GM12878 (cell line): ENCODE results near the gene CHRDL1. TPM values are rescaled to one million over a fixed set of nuclear protein-coding genes. Genes with fewer than 3 reads are reported as not detected.

Experiments
- ATAC-seq: fragments of 200-7000 bp; cut with Tn5 transposase; 3 replicates; pipeline ENCODE4 v1.9.1; 2020; ENCODE audit warnings: mild to moderate bottlenecking, moderate library complexity
- BruUV-seq: library from RNA; stranded (reverse); fragments of 400-500 nt; replicated peaks from 2 replicates; lab custom pipeline; 2021; lab: Mats Ljungman, UMichigan
- CTCF ChIA-PET: fragments of 300-600 bp; sonication (Branson Sonifier 250); formaldehyde crosslinking; extraction: SDS; loops from one replicate; lab custom pipeline; 2021; ENCODE audit warnings: inconsistent platforms; lab: Yijun Ruan, JAX
- POLR2A ChIA-PET: fragments of 350-600 bp; formaldehyde crosslinking; extraction: SDS; loops from one replicate; lab custom pipeline; 2021; ENCODE audit warnings: inconsistent platforms; lab: Charles Lee
- RAD21 ChIA-PET: fragments of 300-600 bp; sonication (Branson Sonifier 250); formaldehyde crosslinking; loops from one replicate; lab custom pipeline; 2023; ENCODE audit warnings: antibody characterized with exemption; ENCODE audit not compliant: unreplicated experiment; lab: Charles Lee
- SMC1A ChIA-PET: fragments of 300-600 bp; sonication (Branson Sonifier 250); formaldehyde crosslinking; loops from one replicate; lab custom pipeline; 2023; ENCODE audit not compliant: unreplicated experiment, uncharacterized antibody; lab: Charles Lee
- DNase-seq: peaks from one replicate; pipeline ENCODE4 v3.0.0-alpha.2; 2011; ENCODE audit warnings: low read depth, low spot score
- FAIRE-seq: peaks from 3 replicates; lab custom pipeline; 2011; peaks lifted over from hg19 to GRCh38; lab: Jason Lieb, UNC
- H2AFZ ChIP-seq: 2 replicates; pipeline ENCODE4 v1.6.0; 2011; ENCODE audit warnings: low read depth, low read length, control low read depth; ENCODE audit not compliant: control insufficient read depth
- H3K27ac ChIP-seq: 2 replicates; pipeline ENCODE4 v1.5.1; 2011; ENCODE audit warnings: control low read depth; ENCODE audit not compliant: control insufficient read depth, insufficient read depth
- H3K27me3 ChIP-seq, 2 experiments: replicated peaks in 1 of 2; 2 replicates each; pipeline versions ENCODE4 v1.6.0 to v1.6.1; 2011; ENCODE audit warnings: low read length in 1 of 2; ENCODE audit not compliant: control insufficient read depth in 2 of 2, insufficient read depth in 2 of 2
- H3K36me3 ChIP-seq, 2 experiments: 2 replicates each; pipeline ENCODE4 v1.5.1; 2011; ENCODE audit warnings: low read length in 1 of 2; ENCODE audit not compliant: control insufficient read depth in 2 of 2, insufficient read depth in 2 of 2
- H3K4me1 ChIP-seq: 2 replicates; pipeline ENCODE4 v1.6.1; 2011; ENCODE audit warnings: mild to moderate bottlenecking, low read length, moderate library complexity, mixed read lengths; ENCODE audit not compliant: control insufficient read depth, insufficient read depth
- H3K4me2 ChIP-seq: 2 replicates; pipeline ENCODE4 v1.6.0; 2011; ENCODE audit warnings: control low read depth; ENCODE audit not compliant: control insufficient read depth, insufficient read depth
- H3K4me3 ChIP-seq: fragments of 200-600 bp; sonication (generic); 2 replicates; pipeline ENCODE4 v1.5.1; 2016
- H3K79me2 ChIP-seq: 2 replicates; pipeline ENCODE4 v1.6.0; 2011; ENCODE audit warnings: low read length; ENCODE audit not compliant: control insufficient read depth, insufficient read depth
- H3K9ac ChIP-seq: 2 replicates; pipeline ENCODE4 v1.8.0; 2011; ENCODE audit warnings: low read length, control low read depth, mixed read lengths; ENCODE audit not compliant: control insufficient read depth, insufficient read depth
- H3K9me3 ChIP-seq: replicated peaks from 3 replicates; pipeline ENCODE4 v1.5.1; 2011; ENCODE audit warnings: mild to moderate bottlenecking, low read length; ENCODE audit not compliant: control insufficient read depth, insufficient read depth
- H4K20me1 ChIP-seq: 2 replicates; pipeline ENCODE4 v1.6.0; 2011; ENCODE audit not compliant: control insufficient read depth, insufficient read depth
- EP300 ChIP-seq, 2 experiments: fragments of 150-350 bp in 1 of 2; IDR thresholded peaks; 2 replicates each; pipeline ENCODE4 v1.6.1; 2011 to 2012; ENCODE audit warnings: low read depth in 2 of 2, low read length in 2 of 2, borderline replicate concordance in 1 of 2, improper control_type of control experiment in 1 of 2, inconsistent platforms in 1 of 2; ENCODE audit not compliant: control insufficient read depth in 1 of 2
- JUNB ChIP-seq: IDR thresholded peaks from 2 replicates; pipeline ENCODE4 v1.6.1; 2016; ENCODE audit warnings: antibody characterized with exemption, mild to moderate bottlenecking
- MYB ChIP-seq: fragments of 150-350 bp; IDR thresholded peaks from 2 replicates; pipeline ENCODE4 v1.6.1; 2014; ENCODE audit warnings: mild to moderate bottlenecking, low read depth, low read length, borderline replicate concordance
- NR2C1 ChIP-seq: fragments of 450-650 bp; IDR thresholded peaks from 2 replicates; pipeline ENCODE4 v1.6.1; 2017; ENCODE audit warnings: antibody characterized with exemption, mild to moderate bottlenecking, moderate library complexity
- NR2F1 ChIP-seq: fragments of 450-650 bp; conservative IDR thresholded peaks from 2 replicates; pipeline ENCODE4 v1.6.1; 2017; ENCODE audit warnings: mild to moderate bottlenecking
- NRF1 ChIP-seq: conservative IDR thresholded peaks from 2 replicates; pipeline ENCODE4 v1.6.1; 2011; ENCODE audit warnings: mild to moderate bottlenecking, low read depth, low read length, improper control_type of control experiment
- RELA ChIP-seq: fragments of 450-650 bp; IDR thresholded peaks from 2 replicates; pipeline ENCODE4 v1.8.0; 2014; ENCODE audit warnings: borderline replicate concordance; ENCODE audit not compliant: partially characterized antibody
- STAT1 ChIP-seq: fragments of 450-650 bp; conservative IDR thresholded peaks from 2 replicates; pipeline ENCODE4 v1.6.1; 2014; ENCODE audit warnings: antibody characterized with exemption, mild to moderate bottlenecking
- WGBS: methylation state at CpG from one replicate; pipeline ENCODE4 v1.1.6; 2016; ENCODE audit warnings: low lambda C conversion rate; ENCODE audit not compliant: insufficient replicate concordance, insufficient coverage; ENCODE audit errors: missing lambda C conversion rate; 5-methylcytosine and 5-hydroxymethylcytosine counted together
- in situ Hi-C: fragments of 300-500 bp; cut with MboI; formaldehyde crosslinking; loops from 9 replicates; pipeline ENCODE4 v1.14.3; 2018; ENCODE audit warnings: mixed read lengths
- intact Hi-C: fragments of 100-400 bp; cut with micrococcal nuclease; formaldehyde crosslinking; loops from one replicate; pipeline ENCODE4 v1.14.2; 2022; ENCODE audit not compliant: unreplicated experiment
- polyA plus RNA-seq, 11 experiments: library from polyadenylated mRNA; depleted of rRNA in 4 of 11; unstranded in 6 of 11; stranded (reverse) in 5 of 11; fragments of >200 nt; fragmentation: Nextera tagmentation in 4 of 11; fragmentation: Illumina TruSeq in 1 of 11; extraction: Ambion mirVana in 4 of 11; extraction: Trizol in 1 of 11; gene quantifications; 1 replicate in 1 of 11; 2 replicates in 10 of 11; pipeline versions ENCODE4 v1.2.1 to v1.2.3, GENCODE V29; 2011 to 2016; ENCODE audit warnings: inconsistent platforms in 2 of 11, missing spikeins in 2 of 11, low read depth in 1 of 11
- total RNA-seq, 4 experiments: library from RNA; depleted of rRNA in 3 of 4; stranded (reverse); fragments of >200 nt in 3 of 4; fragmentation: Illumina TruSeq in 1 of 4; extraction: Trizol in 1 of 4; gene quantifications; 2 replicates each; pipeline versions ENCODE4 v1.2.1 to v1.2.3, GENCODE V29; 2013 to 2021
- TF ChIP-seq, protein P1 (sequence below): fragments of 450-650 bp; IDR thresholded peaks from 2 replicates; pipeline ENCODE4 v1.6.1; 2016; ENCODE audit warnings: mild to moderate bottlenecking
- TF ChIP-seq, protein P2 (sequence below): IDR thresholded peaks from 2 replicates; pipeline ENCODE4 v1.6.1; 2012; ENCODE audit warnings: improper control_type of control experiment, low read depth, low read length; ENCODE audit not compliant: insufficient replicate concordance

CHRDL1 gene
- total and polyA plus RNA-seq, 10 of the 15 experiments (the other 5 are each of a cell fraction or from before 2014, with no cell fraction given): 0.05 to 0.47 (median 0.25) TPM

DNA sequence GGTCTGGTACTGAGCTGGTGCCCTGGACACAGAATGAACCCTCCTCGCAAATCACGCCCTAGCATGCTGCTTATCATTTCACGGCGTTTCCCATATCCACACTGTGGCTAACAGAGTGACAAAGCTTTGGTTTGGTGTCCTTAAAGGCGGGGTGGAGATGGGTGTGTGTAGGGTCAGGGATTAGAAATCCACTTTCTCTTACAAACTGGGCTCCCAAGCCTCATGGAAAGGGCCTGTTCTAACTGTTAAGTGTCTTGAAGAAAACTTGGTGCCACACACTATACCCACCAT, 735 bp upstream of the CHRDL1 start:
- CTCF ChIA-PET: interaction anchor here (0.7 kb wide), 1 partner anchor 51 kb away, joined by 3 read pairs; no protein-coding TSS in a partner anchor
- FAIRE-seq: no peak
- H3K79me2 ChIP-seq: no peaks in the 10 kb centered on the region
- 4% methylated on average over 5 of the region's 5 CpGs for WGBS
- no peak overlapping the region for H3K27ac ChIP-seq
- BruUV-seq: no TSS peak
- no peak overlapping the region for H2AFZ ChIP-seq
- DNase-seq: no peak
- no peak overlapping the region for H3K4me2 ChIP-seq
- no peaks in the 10 kb centered on the region for H3K4me1 ChIP-seq
- H3K9me3 ChIP-seq: no peaks in the 10 kb centered on the region
- peaks cover 0 to 5% of the 10 kb centered on the region in 2 experiments; a peak in 1 of 4 replicates for H3K27me3 ChIP-seq
- POLR2A ChIA-PET: no interaction called here
- no peaks in the 10 kb centered on the region for H4K20me1 ChIP-seq
- intact Hi-C loops (no loop called here), in situ Hi-C loops (no loop called here)
- no peak overlapping the region for H3K4me3 ChIP-seq
- H3K9ac ChIP-seq: no peak overlapping the region
- ATAC-seq: no peak
- RAD21 ChIA-PET: interaction anchor here (1.1 kb wide), 1 partner anchor 51 kb away, joined by 4 read pairs; no protein-coding TSS in a partner anchor
- no peak for TF ChIP-seq JUNB
- TF ChIP-seq NR2F1: no peak
- TF ChIP-seq, protein P1, sequence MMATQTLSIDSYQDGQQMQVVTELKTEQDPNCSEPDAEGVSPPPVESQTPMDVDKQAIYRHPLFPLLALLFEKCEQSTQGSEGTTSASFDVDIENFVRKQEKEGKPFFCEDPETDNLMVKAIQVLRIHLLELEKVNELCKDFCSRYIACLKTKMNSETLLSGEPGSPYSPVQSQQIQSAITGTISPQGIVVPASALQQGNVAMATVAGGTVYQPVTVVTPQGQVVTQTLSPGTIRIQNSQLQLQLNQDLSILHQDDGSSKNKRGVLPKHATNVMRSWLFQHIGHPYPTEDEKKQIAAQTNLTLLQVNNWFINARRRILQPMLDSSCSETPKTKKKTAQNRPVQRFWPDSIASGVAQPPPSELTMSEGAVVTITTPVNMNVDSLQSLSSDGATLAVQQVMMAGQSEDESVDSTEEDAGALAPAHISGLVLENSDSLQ: no peak
- TF ChIP-seq NRF1: no peak
- no peak for TF ChIP-seq RELA
- TF ChIP-seq EP300 (IDR thresholded peaks at IDR 0.05; ENCODE audit: borderline replicate concordance in 1 of 2, control insufficient read depth in 1 of 2, low read depth in 2 of 2, low read length in 2 of 2): no peak
- TF ChIP-seq NR2C1: no peak
- no peak for TF ChIP-seq STAT1
- no peak for TF ChIP-seq MYB
- TF ChIP-seq, protein P2, sequence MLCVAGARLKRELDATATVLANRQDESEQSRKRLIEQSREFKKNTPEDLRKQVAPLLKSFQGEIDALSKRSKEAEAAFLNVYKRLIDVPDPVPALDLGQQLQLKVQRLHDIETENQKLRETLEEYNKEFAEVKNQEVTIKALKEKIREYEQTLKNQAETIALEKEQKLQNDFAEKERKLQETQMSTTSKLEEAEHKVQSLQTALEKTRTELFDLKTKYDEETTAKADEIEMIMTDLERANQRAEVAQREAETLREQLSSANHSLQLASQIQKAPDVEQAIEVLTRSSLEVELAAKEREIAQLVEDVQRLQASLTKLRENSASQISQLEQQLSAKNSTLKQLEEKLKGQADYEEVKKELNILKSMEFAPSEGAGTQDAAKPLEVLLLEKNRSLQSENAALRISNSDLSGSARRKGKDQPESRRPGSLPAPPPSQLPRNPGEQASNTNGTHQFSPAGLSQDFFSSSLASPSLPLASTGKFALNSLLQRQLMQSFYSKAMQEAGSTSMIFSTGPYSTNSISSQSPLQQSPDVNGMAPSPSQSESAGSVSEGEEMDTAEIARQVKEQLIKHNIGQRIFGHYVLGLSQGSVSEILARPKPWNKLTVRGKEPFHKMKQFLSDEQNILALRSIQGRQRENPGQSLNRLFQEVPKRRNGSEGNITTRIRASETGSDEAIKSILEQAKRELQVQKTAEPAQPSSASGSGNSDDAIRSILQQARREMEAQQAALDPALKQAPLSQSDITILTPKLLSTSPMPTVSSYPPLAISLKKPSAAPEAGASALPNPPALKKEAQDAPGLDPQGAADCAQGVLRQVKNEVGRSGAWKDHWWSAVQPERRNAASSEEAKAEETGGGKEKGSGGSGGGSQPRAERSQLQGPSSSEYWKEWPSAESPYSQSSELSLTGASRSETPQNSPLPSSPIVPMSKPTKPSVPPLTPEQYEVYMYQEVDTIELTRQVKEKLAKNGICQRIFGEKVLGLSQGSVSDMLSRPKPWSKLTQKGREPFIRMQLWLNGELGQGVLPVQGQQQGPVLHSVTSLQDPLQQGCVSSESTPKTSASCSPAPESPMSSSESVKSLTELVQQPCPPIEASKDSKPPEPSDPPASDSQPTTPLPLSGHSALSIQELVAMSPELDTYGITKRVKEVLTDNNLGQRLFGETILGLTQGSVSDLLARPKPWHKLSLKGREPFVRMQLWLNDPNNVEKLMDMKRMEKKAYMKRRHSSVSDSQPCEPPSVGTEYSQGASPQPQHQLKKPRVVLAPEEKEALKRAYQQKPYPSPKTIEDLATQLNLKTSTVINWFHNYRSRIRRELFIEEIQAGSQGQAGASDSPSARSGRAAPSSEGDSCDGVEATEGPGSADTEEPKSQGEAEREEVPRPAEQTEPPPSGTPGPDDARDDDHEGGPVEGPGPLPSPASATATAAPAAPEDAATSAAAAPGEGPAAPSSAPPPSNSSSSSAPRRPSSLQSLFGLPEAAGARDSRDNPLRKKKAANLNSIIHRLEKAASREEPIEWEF: no peak
- no peaks in the 10 kb centered on the region for H3K36me3 ChIP-seq
- SMC1A ChIA-PET: interaction anchor here (0.9 kb wide), 1 partner anchor 17 kb away, joined by 3 read pairs; no protein-coding TSS in a partner anchor
